Neural progenitor cell (in vitro differentiated cells): ENCODE data around the gene ACOT12.

ENCODE experiments used
- CTCF ChIP-seq: fragments of 200-600 bp; sonication (generic); IDR thresholded peaks from 2 replicates; pipeline ENCODE4 v1.5.1; 2017; ENCODE audit warnings: antibody characterized with exemption, mild to moderate bottlenecking
- EZH2 ChIP-seq: fragments of 200-600 bp; sonication (generic); IDR thresholded peaks from 2 replicates; pipeline ENCODE4 v1.6.1; 2017; ENCODE audit warnings: antibody characterized with exemption, mild to moderate bottlenecking, moderate library complexity
- EZH2phosphoT487 ChIP-seq: fragments of 200-600 bp; sonication (generic); IDR thresholded peaks from 2 replicates; pipeline ENCODE4 v1.6.1; 2017; ENCODE audit warnings: antibody characterized with exemption

GRCh38 chr5:81302596-81302995 lies 91.3 kb downstream of the ACOT12 start:
- no peak for TF ChIP-seq CTCF
- TF ChIP-seq EZH2: no peak
- TF ChIP-seq EZH2phosphoT487: no peak
